HepG2 (cell line): Measurements from ENCODE around the gene ABHD6. TPM values are rescaled to one million over a fixed set of nuclear protein-coding genes. Genes with fewer than 3 reads are reported as not detected.

Experiments
- BCLAF1 ChIP-seq: fragments of 450-650 bp; IDR thresholded peaks from 2 replicates; pipeline ENCODE4 v1.6.1; 2017; ENCODE audit warnings: mild to moderate bottlenecking
- CBX1 ChIP-seq: IDR thresholded peaks from one replicate; pipeline ENCODE4 v1.6.1; 2016; ENCODE audit warnings: antibody characterized with exemption, low read depth
- HOXD1 ChIP-seq: sonication (generic); formaldehyde crosslinking; IDR thresholded peaks from 2 replicates; pipeline ENCODE4 v1.5.0; 2020; ENCODE audit warnings: missing genetic modification reagents
- ISX ChIP-seq: sonication (generic); formaldehyde crosslinking; conservative IDR thresholded peaks from 2 replicates; pipeline ENCODE4 v1.5.0; 2020; ENCODE audit warnings: missing genetic modification reagents
- PATZ1 ChIP-seq: sonication (generic); formaldehyde crosslinking; IDR thresholded peaks from 2 replicates; pipeline ENCODE4 v1.4.0; 2020; ENCODE audit warnings: missing genetic modification reagents
- RXRB ChIP-seq: IDR thresholded peaks from 2 replicates; pipeline ENCODE4 v1.6.1; 2016; ENCODE audit warnings: borderline replicate concordance, missing genetic modification reagents, missing compliant biosample characterization
- SP2 ChIP-seq: sonication (generic); formaldehyde crosslinking; IDR thresholded peaks from 2 replicates; pipeline ENCODE4 v1.5.1; 2020; ENCODE audit warnings: mild to moderate bottlenecking, missing genetic modification reagents
- SYNCRIP ChIP-seq: fragments of 200-400 bp; formaldehyde crosslinking; IDR thresholded peaks from 2 replicates; pipeline ENCODE4 v1.6.1; 2018; ENCODE audit warnings: mild to moderate bottlenecking, low read depth, low read length; ENCODE audit not compliant: insufficient read depth
- TERF1 ChIP-seq: sonication (generic); formaldehyde crosslinking; IDR thresholded peaks from 2 replicates; pipeline ENCODE4 v1.8.0; 2022; ENCODE audit warnings: mild to moderate bottlenecking, missing genetic modification reagents, moderate library complexity
- TFAP4 ChIP-seq: sonication (generic); IDR thresholded peaks from 2 replicates; pipeline ENCODE4 v1.6.1; 2016; ENCODE audit warnings: low read depth, borderline replicate concordance
- YEATS4 ChIP-seq: sonication (generic); formaldehyde crosslinking; IDR thresholded peaks from 2 replicates; pipeline ENCODE4 v1.4.0; 2020; ENCODE audit warnings: missing genetic modification reagents, borderline replicate concordance
- ZBTB43 ChIP-seq: sonication (generic); formaldehyde crosslinking; conservative IDR thresholded peaks from 2 replicates; pipeline ENCODE4 v1.4.0; 2020; ENCODE audit warnings: missing genetic modification reagents
- ZBTB46 ChIP-seq: sonication (generic); formaldehyde crosslinking; IDR thresholded peaks from 2 replicates; pipeline ENCODE4 v1.4.0; 2020; ENCODE audit warnings: mild to moderate bottlenecking, missing genetic modification reagents, borderline replicate concordance
- ZNF18 ChIP-seq: sonication (generic); formaldehyde crosslinking; IDR thresholded peaks from 2 replicates; pipeline ENCODE4 v1.8.0; 2022; ENCODE audit warnings: mild to moderate bottlenecking, missing genetic modification reagents; ENCODE audit not compliant: insufficient replicate concordance
- ZNF260 ChIP-seq: sonication (generic); formaldehyde crosslinking; IDR thresholded peaks from 2 replicates; pipeline ENCODE4 v1.4.0; 2020; ENCODE audit warnings: missing genetic modification reagents, low read depth, mild to moderate bottlenecking, borderline replicate concordance
- ZNF567 ChIP-seq: sonication (generic); formaldehyde crosslinking; IDR thresholded peaks from 2 replicates; pipeline ENCODE4 v1.8.1; 2023; ENCODE audit warnings: mild to moderate bottlenecking, missing genetic modification reagents, borderline replicate concordance
- ZNF615 ChIP-seq: sonication (generic); formaldehyde crosslinking; IDR thresholded peaks from 2 replicates; pipeline ENCODE4 v1.5.0; 2020; ENCODE audit warnings: mild to moderate bottlenecking, missing genetic modification reagents, borderline replicate concordance
- polyA plus RNA-seq, 8 experiments: library from polyadenylated mRNA; depleted of rRNA in 3 of 8; stranded (reverse) in 7 of 8; unstranded in 1 of 8; fragments of >200 nt; fragmentation: Illumina TruSeq in 4 of 8; extraction: Trizol in 4 of 8; gene quantifications; 2 replicates each; pipeline versions ENCODE4 v1.2.1 to v1.2.3, GENCODE V29; 2011 to 2016; ENCODE audit warnings: low read depth in 4 of 8, missing spikeins in 1 of 8, mixed read lengths in 1 of 8; ENCODE audit not compliant: insufficient read depth in 1 of 8
- total RNA-seq, 5 experiments: library from RNA; depleted of rRNA; stranded (reverse); fragments of >200 nt; fragmentation: Illumina TruSeq; extraction: Trizol; gene quantifications; 2 replicates each; pipeline ENCODE4 v1.2.3, GENCODE V29; 2016; ENCODE audit warnings: low read depth in 1 of 5

Gene ABHD6
- total and polyA plus RNA-seq, 2 of the 13 experiments (the other 11 are each of a cell fraction or from before 2014, with no cell fraction given), result 9.0 to 17.2 TPM

- TF ChIP-seq PATZ1 (no peak), ZBTB43 (no peak), ZNF260 (CRISPR knock-in tag) (no peak), TERF1 (CRISPR knock-in tag) (no peak), ZNF567 (CRISPR knock-in tag) (no peak), BCLAF1 (no peak), RXRB (CRISPR knock-in tag) (peak; percentile 49; the same call in 1 of the 2 replicates), HOXD1 (CRISPR knock-in tag) (no peak), TFAP4 (no peak), ISX (CRISPR knock-in tag) (no peak), SP2 (no peak), ZNF18 (CRISPR knock-in tag) (no peak), SYNCRIP (no peak), YEATS4 (no peak; the same call in 1 of the 2 replicates), ZNF615 (CRISPR knock-in tag) (no peak), ZBTB46 (CRISPR knock-in tag) (no peak), CBX1 (no peak)
Observed at GRCh38 chr3:58205981-58206380, 31.6 kb upstream of the ABHD6 start (continued).
